Measurements from ENCODE around the gene CLDN17.

CLDN17 gene

DNA sequence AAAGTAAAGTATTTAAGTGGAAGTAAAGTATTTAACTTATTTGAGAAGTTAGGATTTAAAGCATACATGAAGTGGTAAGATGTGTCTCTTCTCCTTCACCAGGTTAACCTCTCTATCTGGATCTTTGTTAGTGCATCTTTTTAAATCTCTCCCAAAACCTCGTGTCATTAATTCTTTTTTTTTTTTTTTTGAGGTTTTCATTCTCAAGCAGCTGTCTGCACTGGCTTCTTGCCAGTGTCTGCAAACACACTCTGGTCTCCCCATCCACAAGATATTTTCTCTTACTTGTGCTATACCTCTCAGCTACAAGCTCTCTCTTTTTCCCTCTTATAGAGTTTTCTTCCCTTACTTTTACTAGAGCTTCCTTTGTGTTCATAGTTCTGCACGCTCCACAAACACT is 49.0 kb downstream of the CLDN17 start:
- DNase-seq (ENCODE audit: low spot score): no peak

DNA sequence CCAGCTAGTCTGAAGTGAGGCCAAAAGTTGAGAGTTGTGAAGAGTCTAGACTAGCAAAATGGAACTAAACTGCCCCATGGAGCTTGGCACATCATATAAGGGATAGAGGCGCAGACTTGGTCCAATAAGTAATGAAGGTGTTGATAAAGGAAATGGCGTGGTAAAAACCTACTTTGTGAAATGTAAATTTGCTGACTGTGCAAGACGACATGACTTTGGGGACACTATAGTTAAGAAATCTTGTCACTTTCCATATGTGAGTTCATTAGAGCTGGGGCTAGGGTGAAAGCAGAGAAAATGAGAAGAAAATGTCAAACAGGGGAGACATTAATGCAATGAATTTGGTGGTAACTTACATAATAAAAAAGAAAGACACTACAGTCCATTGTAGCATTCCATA is 50.1 kb downstream of the CLDN17 start:
- DNase-seq (ENCODE audit: low spot score): no peak

Data from NAMALWA (cell line).